Glutamatergic neuron (in vitro differentiated cells): ENCODE results near the gene CCL20. TPM values are rescaled to one million over a fixed set of nuclear protein-coding genes. Genes with fewer than 3 reads are reported as not detected.

ENCODE experiments used
- DNase-seq: peaks from one replicate; pipeline ENCODE4 v3.0.0; 2022
- H3K27ac Mint-ChIP-seq: one replicate; pipeline ENCODE4 v1.8.0; 2020; ENCODE audit warnings: mild to moderate bottlenecking, mixed read lengths, inconsistent platforms; ENCODE audit not compliant: unreplicated experiment
- H3K27me3 Mint-ChIP-seq: one replicate; pipeline ENCODE4 v1.8.0; 2020; ENCODE audit warnings: mild to moderate bottlenecking, moderate library complexity, mixed read lengths, inconsistent platforms; ENCODE audit not compliant: unreplicated experiment
- H3K36me3 Mint-ChIP-seq: one replicate; pipeline ENCODE4 v1.8.0; 2020; ENCODE audit warnings: mild to moderate bottlenecking, mixed read lengths, inconsistent platforms; ENCODE audit not compliant: unreplicated experiment
- H3K4me1 Mint-ChIP-seq: one replicate; pipeline ENCODE4 v1.8.0; 2020; ENCODE audit warnings: mild to moderate bottlenecking, low read depth, mixed read lengths, inconsistent platforms; ENCODE audit not compliant: unreplicated experiment
- H3K4me3 Mint-ChIP-seq: one replicate; pipeline ENCODE4 v1.8.0; 2020; ENCODE audit warnings: mild to moderate bottlenecking, mixed read lengths, inconsistent platforms; ENCODE audit not compliant: unreplicated experiment
- H3K9me3 Mint-ChIP-seq: one replicate; pipeline ENCODE4 v1.8.0; 2020; ENCODE audit warnings: mild to moderate bottlenecking, moderate library complexity, mixed read lengths, inconsistent platforms; ENCODE audit not compliant: unreplicated experiment
- CTCF ChIP-seq: fragments of 200-600 bp; sonication (generic); IDR thresholded peaks from one replicate; pipeline ENCODE4 v1.5.0; 2021; ENCODE audit not compliant: partially characterized antibody, unreplicated experiment
- total RNA-seq: library from RNA; stranded (reverse); fragmentation: NEBNext Ultra II Directional; extraction: Animal tissue kit (Norgen Biotek cat#: 25700); gene quantifications from one replicate; pipeline ENCODE4 v1.2.1, GENCODE V29; 2021; ENCODE audit not compliant: unreplicated experiment

The CCL20 gene
- total RNA-seq, 1 donor from 2014 or later: not detected

GRCh38 chr2:227812001-227812400, 1.6 kb upstream of the CCL20 start:
- no peak for DNase-seq
- no peaks in the 10 kb centered on the region for H3K9me3 Mint-ChIP-seq
- H3K4me3 Mint-ChIP-seq: no peak overlapping the region
- H3K4me1 Mint-ChIP-seq: no peaks in the 10 kb centered on the region
- no peaks in the 10 kb centered on the region for H3K36me3 Mint-ChIP-seq
- H3K27ac Mint-ChIP-seq: no peak overlapping the region
- H3K27me3 Mint-ChIP-seq: peaks cover 2% of the 10 kb centered on the region
- no peak for TF ChIP-seq CTCF

- no peak overlapping the region for H3K27ac Mint-ChIP-seq
- H3K4me3 Mint-ChIP-seq: no peak overlapping the region
- no peaks in the 10 kb centered on the region for H3K9me3 Mint-ChIP-seq
- DNase-seq: no peak
- peaks cover 2% of the 10 kb centered on the region for H3K27me3 Mint-ChIP-seq
- no peaks in the 10 kb centered on the region for H3K36me3 Mint-ChIP-seq
- no peaks in the 10 kb centered on the region for H3K4me1 Mint-ChIP-seq
- no peak for TF ChIP-seq CTCF
These were observed 447 bp upstream of the CCL20 start for GRCh38 chr2:227813229-227813561.

GRCh38 chr2:227815066-227815465, 1.4 kb downstream of the CCL20 start:
- Mint-ChIP-seq H3K4me3 (no peak overlapping the region), H3K27me3 (peaks cover 2% of the 10 kb centered on the region), H3K4me1 (no peaks in the 10 kb centered on the region), H3K36me3 (no peaks in the 10 kb centered on the region), H3K27ac (no peak overlapping the region), H3K9me3 (no peaks in the 10 kb centered on the region)
- no peak for DNase-seq
- no peak for TF ChIP-seq CTCF

DNA sequence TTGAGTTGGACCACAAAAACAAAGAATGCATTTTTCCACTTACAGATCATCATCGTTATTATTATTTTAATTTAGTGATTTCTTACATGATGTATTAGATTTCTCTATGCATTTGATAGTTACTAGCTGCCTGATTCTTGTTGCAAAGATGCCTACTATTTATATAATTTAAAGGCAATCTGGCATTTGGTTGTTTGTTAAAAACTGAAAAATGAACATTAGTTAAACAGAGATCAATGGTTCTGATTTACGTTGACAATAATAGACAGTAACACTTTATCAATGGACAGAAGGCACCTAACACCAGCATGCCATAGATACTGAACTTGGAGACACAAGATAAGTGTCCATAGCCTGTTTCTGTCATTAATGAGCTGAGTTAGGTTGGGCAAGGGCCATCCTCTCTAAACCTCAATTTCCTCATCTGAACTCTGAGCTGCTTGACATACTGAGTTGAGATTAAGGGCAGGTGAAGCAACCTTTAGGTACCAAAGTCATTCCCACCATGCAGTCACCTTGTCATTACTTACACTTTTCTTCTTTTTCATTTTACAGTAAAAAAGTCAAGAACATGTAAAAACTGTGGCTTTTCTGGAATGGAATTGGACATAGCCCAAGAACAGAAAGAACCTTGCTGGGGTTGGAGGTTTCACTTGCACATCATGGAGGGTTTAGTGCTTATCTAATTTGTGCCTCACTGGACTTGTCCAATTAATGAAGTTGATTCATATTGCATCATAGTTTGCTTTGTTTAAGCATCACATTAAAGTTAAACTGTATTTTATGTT, 3.1 kb downstream of the CCL20 start:
- no peaks in the 10 kb centered on the region for H3K9me3 Mint-ChIP-seq

More for the DNA sequence above, 3.1 kb downstream of the CCL20 start:
- Mint-ChIP-seq H3K4me3 (no peak overlapping the region), H3K4me1 (no peaks in the 10 kb centered on the region), H3K36me3 (no peaks in the 10 kb centered on the region), H3K27ac (no peak overlapping the region), H3K27me3 (peaks cover 2% of the 10 kb centered on the region)
- no peak for TF ChIP-seq CTCF
- DNase-seq: no peak
